Right lobe of liver (tissue), 6 donors: ENCODE data around the gene CCDC24. TPM values are rescaled to one million over a fixed set of nuclear protein-coding genes. Genes with fewer than 3 reads are reported as not detected.

Experiments
- ATAC-seq, 4 donors: fragments of 200-7000 bp; cut with Tn5 transposase; one replicate each; pipeline ENCODE4 v1.9.1; 2020; ENCODE audit warnings: mild to moderate bottlenecking in 4 of 4, moderate library complexity in 4 of 4
- DNase-seq, 3 donors: peaks; one replicate each; pipeline ENCODE4 v3.0.0-alpha.2; 2020
- H3K27ac ChIP-seq, 3 donors: fragments of 200-600 bp; one replicate each; pipeline ENCODE4 v1.8.0; 2022
- H3K27me3 ChIP-seq, 2 donors: fragments of 200-600 bp; one replicate each; pipeline ENCODE4 v1.8.0; 2022
- H3K36me3 ChIP-seq, 4 donors: fragments of 200-600 bp; sonication (generic) in 1 of 4; one replicate each; pipeline versions ENCODE4 v1.5.1 to v1.8.0; 2017 to 2022; ENCODE audit warnings: control low read depth in 1 of 4
- H3K4me1 ChIP-seq, 4 donors: fragments of 200-600 bp; sonication (generic) in 1 of 4; one replicate each; pipeline versions ENCODE4 v1.5.1 to v1.8.0; 2017 to 2022; ENCODE audit warnings: control low read depth in 1 of 4
- H3K4me3 ChIP-seq, 3 donors: fragments of 200-600 bp; one replicate each; pipeline ENCODE4 v1.8.0; 2022
- H3K9me3 ChIP-seq, 4 donors: fragments of 200-600 bp; sonication (generic) in 1 of 4; one replicate each; pipeline versions ENCODE4 v1.5.1 to v1.8.0; 2017 to 2022; ENCODE audit warnings: control low read depth in 1 of 4
- CTCF ChIP-seq, 4 donors: fragments of 200-600 bp in 3 of 4; fragments of 450-650 bp in 1 of 4; IDR thresholded peaks; one replicate each; pipeline versions ENCODE4 v1.5.1 to v1.8.0; 2016 to 2022; ENCODE audit warnings: antibody characterized with exemption in 4 of 4, mild to moderate bottlenecking in 2 of 4
- POLR2A ChIP-seq: fragments of 450-650 bp; IDR thresholded peaks from one replicate; pipeline ENCODE4 v1.6.1; 2017; ENCODE audit warnings: antibody characterized with exemption, mild to moderate bottlenecking
- WGBS: methylation state at CpG from one replicate; pipeline ENCODE4 v1.1.6; 2018; ENCODE audit warnings: low coverage, low lambda C conversion rate; ENCODE audit not compliant: insufficient coverage; ENCODE audit errors: missing lambda C conversion rate; 5-methylcytosine and 5-hydroxymethylcytosine counted together
- intact Hi-C, 2 donors: fragments of 100-400 bp; cut with DNase I; formaldehyde crosslinking; loops; one replicate each; pipeline versions ENCODE4 v1.11.2 to v1.14.1; 2022
- total RNA-seq, 6 experiments: library from RNA; depleted of rRNA in 2 of 6; stranded (reverse); fragments of >200 nt in 2 of 6; fragmentation: NEBNext Ultra II Directional in 3 of 6; extraction: Animal tissue kit (Norgen Biotek cat#: 25700) in 3 of 6; gene quantifications; one replicate each; pipeline versions ENCODE4 v1.1.0 to v1.2.4, GENCODE V29; 2016 to 2023
- donor health status: DM: no; HTN: yes; CAD: no.
- donor health status: DM: no; HTN: no; CAD: no.
- donor health status: DM: no; HTN: no; CAD: no.
- donor health status: DM: no; HTN: yes; CAD: no.
- donor health status: DM: no; HTN: yes; CAD: no.

CCDC24 gene
- total RNA-seq, 6 experiments from 2014 or later, result 2.2 to 8.4 (median 3.5) TPM

DNA sequence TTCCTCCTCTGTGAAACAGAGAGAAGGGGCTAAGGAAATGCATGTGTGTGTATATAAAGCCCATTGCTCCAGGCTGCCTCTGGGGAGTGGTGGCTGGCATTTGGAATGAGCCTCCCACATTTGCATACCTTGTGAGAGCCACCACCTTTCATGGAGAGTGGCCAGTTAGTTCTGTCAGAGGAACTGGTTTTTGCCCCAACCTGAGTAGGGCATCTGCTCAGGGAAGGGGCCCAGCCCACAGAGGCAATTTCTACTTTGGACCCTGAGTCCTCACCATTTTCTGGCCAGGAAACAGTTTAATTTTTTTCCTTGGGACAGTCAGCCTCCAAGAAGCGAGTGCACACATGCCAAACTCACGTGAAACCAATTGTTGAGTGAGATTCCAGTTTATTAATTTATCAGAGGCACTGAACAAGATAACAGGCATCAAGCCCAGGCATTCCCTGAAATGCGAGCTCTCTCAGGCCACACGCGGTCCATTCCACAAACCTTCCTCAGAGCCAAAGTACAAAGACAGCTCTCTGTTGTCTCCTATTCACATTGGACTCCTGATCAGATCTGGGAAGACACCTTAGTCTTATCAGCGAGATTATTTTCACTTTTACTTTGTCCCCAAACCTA is 40.9 kb downstream of the CCDC24 start:
- no peak overlapping the region for H3K27ac ChIP-seq
- ATAC-seq (peak in 1 of 4 donors; percentile 5), DNase-seq (no peak)
- WGBS, result 47% methylated on average over 5 of the region's 6 CpGs
- H3K27me3 ChIP-seq, result no peaks in the 10 kb centered on the region
- no peaks in the 10 kb centered on the region for H3K36me3 ChIP-seq
- no peaks in the 10 kb centered on the region for H3K9me3 ChIP-seq
- intact Hi-C loops, result no loop called here
- no peak overlapping the region for H3K4me3 ChIP-seq
- peaks cover 0 to 3% (median 0%) of the 10 kb centered on the region in 4 donors for H3K4me1 ChIP-seq
- TF ChIP-seq CTCF (IDR thresholded peaks at IDR 0.05) (no peak), POLR2A (no peak)

- peaks cover 0 to 3% (median 0%) of the 10 kb centered on the region in 4 donors for H3K4me1 ChIP-seq
- no peaks in the 10 kb centered on the region for H3K9me3 ChIP-seq
- H3K4me3 ChIP-seq, result no peak overlapping the region
- ATAC-seq (no peak), DNase-seq (no peak)
- no peaks in the 10 kb centered on the region for H3K36me3 ChIP-seq
- WGBS, result 79% methylated on average over 5 of the region's 8 CpGs
- H3K27me3 ChIP-seq, result no peaks in the 10 kb centered on the region
- no peak overlapping the region for H3K27ac ChIP-seq
- intact Hi-C loops, result no loop called here
- TF ChIP-seq CTCF (IDR thresholded peaks at IDR 0.05) (no peak), POLR2A (no peak)
Observed at GRCh38 chr1:44033041-44033575, 41.7 kb downstream of the CCDC24 start.

- Histone ChIP-seq H3K4me1 (peaks cover 0 to 3% (median 0%) of the 10 kb centered on the region in 4 donors), H3K9me3 (no peaks in the 10 kb centered on the region), H3K27me3 (no peaks in the 10 kb centered on the region), H3K27ac (no peak overlapping the region), H3K36me3 (no peaks in the 10 kb centered on the region), H3K4me3 (no peak overlapping the region)
- intact Hi-C loops, result no loop called here
- 75% methylated on average over 2 of the region's 8 CpGs for WGBS
- DNase-seq (no peak), ATAC-seq (no peak)
- TF ChIP-seq CTCF (IDR thresholded peaks at IDR 0.05) (no peak), POLR2A (no peak)
Observed at GRCh38 chr1:44033756-44034155, 42.4 kb downstream of the CCDC24 start.

DNA sequence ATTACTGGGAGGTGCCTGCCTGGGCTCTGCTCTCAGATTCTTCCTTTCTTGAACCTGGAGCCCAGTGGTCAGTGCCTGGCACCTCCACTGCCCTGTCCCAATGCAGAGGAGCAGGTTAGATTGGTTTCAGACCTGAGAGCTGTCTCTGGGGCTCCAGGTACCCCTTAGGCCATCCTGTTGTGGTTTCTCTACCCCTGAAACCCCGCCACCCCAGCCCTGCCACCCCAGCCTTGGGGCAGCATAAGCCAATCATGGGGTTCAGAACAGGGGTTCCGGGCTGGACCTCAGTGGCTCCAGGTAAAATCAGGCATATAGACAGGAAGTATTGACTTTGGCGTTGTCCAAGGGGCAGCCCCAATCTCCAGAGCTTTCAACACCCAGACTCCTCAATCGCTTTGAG is 43.0 kb downstream of the CCDC24 start:
- H3K36me3 ChIP-seq, result no peaks in the 10 kb centered on the region
- H3K9me3 ChIP-seq, result no peaks in the 10 kb centered on the region
- H3K27ac ChIP-seq, result no peak overlapping the region
- no peak for TF ChIP-seq CTCF (IDR thresholded peaks at IDR 0.05)
- WGBS, result 100% methylated on average over 1 of the region's 4 CpGs
- intact Hi-C loops, result no loop called here
- ATAC-seq (no peak), DNase-seq (no peak)
- H3K4me3 ChIP-seq, result no peak overlapping the region
- H3K27me3 ChIP-seq, result no peaks in the 10 kb centered on the region
- peaks cover 0 to 3% (median 0%) of the 10 kb centered on the region in 4 donors for H3K4me1 ChIP-seq
